ENCODE results near the gene SLC2A5.
"Not testable (repeated sequence)": the region's sequence is repeated elsewhere in the genome, so short reads cannot be mapped to it uniquely, and the experiment has no call there.

SLC2A5 gene

DNA sequence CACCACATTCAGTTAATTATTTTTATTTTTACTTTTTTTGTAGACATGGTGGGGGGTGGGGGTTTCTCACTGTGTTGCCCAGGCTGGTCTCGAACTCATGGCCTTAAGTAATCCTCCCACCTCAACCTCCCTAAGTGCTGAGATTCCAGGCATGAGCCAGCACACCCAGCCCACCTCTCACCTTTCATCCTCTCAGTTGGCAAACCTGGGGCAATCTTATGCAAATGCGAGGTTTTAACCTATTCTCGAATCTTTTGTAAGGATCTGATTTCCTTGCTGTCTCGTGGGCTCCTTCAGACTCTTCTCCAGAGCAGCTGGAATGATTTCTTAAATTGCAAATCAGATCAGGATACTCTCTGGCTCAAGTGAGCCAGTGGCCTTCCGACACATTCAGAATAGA is 36.1 kb downstream of the SLC2A5 start:
- no peak for DNase-seq (ENCODE audit: low spot score)

DNA sequence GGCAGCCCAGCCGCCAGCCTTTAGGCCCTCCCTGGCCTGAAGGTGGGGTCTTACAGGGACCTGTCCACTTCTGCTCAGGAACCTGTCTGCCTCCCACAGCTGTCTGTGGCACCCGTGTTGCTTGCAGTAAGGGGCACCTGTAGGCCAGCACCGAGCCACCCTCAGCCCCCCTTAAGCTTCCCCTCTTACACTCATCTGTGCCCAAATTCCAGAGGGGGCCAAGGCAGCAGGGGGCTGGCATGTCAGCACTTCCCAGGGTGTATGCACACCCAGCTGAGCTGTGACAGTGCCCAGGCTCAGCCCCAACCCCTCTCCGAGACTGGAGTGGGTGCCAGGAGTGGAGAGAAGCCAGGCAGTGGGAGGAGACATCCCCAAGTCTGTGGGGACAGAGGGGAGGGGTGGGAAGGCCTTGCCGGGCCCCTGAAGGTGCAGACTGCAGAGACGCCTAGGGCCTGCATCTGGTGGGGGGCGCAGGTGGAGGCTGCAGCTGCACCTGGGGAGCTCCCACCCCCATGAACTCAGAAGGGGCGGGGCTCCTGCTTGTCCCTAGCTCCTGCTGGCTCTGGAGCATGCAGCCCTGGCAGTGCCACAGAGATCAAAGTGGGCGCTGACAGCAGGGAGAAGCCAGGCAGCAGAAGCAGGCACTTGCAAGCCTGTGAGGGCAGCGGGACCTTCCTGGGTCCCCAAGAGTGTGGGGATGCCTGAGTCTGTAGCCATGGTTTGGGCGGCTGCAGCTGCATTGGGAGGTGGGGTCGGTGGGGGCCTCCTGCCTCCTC is 37.8 kb downstream of the SLC2A5 start:
- DNase-seq (ENCODE audit: low spot score) = no peak

DNA sequence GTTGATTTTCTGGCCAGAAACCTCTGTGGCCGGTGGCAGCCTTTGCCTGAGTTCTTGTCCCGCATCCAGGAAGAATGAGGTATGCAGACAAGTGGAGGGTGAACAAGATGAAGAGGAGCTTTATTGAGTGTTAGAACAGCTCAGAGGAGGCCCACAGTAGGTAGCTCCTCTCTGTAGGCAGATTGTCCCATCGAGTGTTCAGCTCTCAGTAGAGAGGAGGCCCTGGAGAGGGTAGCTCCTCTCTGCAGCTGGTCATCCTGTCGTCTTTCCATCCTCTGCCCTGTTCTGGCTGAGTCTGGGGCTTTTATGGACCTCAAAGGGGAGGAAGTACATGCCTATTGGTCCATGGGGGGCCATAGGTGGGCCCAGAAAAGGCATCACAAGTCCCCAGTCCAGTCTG is 38.4 kb downstream of the SLC2A5 start:
- not testable (repeated sequence) for DNase-seq (ENCODE audit: low spot score)

DNA sequence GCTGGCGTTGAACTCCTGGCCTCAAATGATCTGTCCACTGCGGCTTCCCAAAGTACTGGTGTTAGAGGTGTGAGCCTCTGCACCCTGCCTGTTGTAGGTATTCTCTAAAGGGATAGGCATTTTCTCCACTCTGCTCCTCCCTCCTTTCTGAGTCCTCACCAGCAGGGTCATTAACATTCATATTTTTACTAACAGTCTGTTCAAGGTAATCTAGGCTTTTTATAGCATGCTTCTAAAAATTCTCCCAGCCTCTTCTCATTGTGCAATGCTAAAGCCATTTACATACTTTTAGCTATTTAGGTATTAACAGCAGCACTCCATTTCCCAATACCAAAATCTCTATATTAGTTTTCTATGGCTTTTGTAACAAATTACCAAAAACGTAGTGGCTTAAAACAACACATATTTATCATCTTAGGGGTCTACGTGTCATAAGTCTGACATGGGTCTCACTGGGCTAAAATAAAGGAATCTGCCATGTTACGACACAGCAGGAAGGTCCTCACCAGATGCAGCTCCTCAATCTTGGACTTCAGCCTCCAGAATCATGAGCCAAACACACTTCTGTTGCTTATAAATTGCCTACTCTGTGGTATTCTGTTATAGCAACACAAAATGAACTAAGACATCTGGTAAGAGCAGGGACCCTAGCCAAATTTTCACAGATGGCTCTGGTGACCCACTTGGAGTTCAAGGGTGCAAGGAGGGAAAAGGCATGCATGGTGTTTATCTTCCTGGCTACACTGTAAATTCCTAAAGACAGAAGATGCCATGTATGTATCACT is 40.3 kb downstream of the SLC2A5 start:
- DNase-seq (ENCODE audit: low spot score) = no peak

DNA sequence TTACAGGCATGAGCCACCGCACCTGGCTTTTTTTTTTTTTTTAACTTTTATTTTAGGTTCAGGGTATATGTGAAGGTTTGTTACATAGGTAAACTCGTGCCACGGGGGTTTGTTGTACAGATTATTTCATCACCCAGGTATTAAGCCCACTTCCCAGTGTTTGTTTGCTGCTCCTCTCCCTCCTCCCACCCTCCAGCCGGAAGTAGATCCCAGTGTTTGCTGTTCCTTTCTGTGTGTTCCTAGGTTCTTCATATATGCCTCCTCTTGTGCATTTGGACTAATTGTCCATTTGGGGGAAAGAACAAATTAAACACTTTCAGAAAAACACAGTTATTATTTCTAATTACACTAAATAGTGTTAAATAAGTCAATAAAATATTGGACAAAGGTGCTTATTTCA is 42.1 kb downstream of the SLC2A5 start:
- DNase-seq (ENCODE audit: low spot score) = no peak

DNA sequence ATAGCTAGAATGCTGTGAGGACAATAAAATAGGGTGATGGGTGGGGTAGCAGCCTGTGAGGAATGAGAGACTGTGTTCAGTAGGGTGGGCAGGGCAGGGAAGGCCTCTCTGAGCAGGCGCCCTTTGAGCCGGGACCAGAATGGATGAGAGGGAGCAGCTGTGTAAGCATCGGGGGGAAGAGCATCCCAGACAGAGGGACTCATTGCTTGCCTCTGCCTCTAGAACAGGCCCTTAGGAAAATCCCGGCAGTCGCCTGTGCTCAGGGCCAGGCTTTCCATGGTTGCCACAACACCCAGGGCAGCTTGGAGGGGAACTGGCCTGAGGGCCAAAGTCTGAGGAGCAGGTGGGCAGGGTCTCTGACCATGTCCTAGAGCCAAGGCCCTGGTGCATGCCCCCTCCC is 44.0 kb downstream of the SLC2A5 start:
- no peak for DNase-seq (ENCODE audit: low spot score)

DNA sequence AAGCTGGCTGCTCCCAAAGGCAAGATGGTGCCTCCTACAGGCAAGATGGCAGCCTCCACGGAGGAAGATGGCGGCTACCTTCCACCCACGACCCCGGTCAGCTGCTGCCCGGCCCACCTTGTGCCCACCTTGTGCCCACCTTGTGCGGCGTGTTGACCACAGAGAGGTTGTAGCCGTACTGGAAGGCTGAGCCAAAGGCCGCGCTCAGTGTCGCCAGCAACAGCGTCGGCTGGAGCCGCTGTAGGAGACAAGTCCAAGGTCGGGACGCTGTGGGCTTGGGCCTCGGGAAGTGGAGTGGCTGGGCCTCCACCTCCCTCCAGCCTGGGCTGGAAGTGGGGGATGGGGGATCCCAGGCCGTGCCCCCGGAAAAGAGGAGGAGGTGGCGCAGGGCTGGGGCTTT is 44.6 kb downstream of the SLC2A5 start:
- no peak for DNase-seq (ENCODE audit: low spot score)

DNA sequence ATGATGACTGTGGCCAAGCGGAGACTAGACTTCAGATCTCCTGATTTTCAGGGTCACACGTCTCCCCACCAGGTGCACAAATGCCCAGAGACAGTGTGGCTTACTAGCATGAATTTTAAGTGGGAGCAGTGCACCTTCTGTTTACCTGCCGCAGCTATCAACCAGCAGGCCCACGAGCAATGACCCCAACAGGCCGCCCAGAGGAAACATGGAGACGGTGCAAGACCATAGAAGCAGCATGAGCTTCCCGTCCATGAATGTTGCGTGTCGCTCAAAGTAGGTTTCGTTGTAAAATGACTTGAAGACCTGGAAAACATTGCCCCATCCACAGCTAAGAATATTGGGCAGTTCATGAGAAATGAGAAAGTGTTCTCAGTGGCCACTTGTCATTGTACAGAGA is 46.7 kb downstream of the SLC2A5 start:
- DNase-seq (ENCODE audit: low spot score) = no peak

DNA sequence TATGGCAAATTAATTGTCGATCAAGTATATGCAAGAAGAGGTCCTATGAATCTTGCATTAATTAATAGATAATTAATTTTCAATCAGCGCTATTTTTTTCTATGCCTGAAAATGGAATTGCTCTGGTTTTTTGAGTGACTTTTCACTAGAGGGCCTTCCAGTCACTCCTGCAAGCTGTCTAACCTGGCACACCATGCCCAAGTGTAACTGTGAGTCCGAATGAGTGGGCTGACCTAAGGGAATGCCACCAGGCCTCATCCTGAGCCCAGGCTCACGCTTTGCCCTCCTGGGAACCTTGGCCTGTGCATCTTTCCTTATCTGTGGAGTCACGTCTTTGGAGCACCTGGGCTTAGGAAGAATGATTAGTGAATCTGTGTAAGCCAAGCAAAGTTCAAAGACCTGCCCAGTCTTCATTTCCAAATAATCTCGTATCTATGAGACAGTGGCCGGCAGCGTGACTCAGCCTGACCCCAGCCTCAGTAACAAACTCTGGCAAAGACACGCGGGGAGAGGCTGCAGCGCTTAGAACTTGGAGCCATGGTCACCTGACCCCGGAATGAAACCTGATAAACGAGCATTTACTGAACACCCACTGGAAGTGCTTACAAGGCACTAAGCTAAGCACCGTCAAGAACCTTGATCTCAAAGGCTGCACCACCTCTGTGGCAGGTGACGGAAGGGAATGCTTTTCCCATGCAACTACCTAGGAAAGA is 47.3 kb downstream of the SLC2A5 start:
- not testable (repeated sequence) for DNase-seq (ENCODE audit: low spot score)

DNA sequence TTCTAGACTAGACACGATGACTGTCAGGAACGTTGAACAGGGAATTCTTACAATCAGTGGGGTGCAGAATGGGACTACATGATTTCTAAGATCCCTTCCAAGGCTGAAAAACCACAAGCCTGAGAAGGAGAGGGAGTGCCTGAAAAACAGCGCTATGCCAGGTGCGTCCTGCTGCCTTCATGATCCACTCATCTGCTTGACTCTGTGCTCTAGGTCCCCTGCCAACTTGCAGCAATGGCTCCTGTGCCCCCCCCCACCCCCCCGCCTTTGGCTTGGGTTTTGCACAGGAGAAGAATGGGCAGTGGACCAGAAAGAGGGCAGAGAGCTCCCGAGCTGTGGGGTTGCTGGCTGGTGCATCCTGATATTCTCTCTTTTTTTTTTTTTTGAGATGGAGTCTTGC is 49.1 kb downstream of the SLC2A5 start:
- no peak for DNase-seq (ENCODE audit: low spot score)

DNA sequence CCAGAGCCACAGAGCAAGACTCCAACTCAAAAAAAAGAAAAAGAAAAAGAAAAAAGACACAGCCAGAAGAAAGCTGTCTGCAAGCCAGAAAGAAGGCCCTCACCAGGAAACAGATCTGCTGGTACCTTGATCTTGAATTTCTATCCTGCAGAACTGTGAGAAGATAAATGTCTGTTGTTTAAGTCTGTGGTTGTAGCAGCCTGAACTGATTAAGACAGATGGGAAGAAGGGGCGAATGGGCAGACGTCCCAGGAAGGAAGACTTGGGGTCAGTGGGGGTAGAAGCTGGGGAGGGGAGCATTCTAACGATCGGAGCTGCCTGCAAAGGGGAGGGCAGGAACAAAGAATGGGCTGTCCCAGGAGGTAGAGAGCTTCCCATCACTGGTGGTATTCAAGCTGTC is 49.5 kb downstream of the SLC2A5 start:
- no peak for DNase-seq (ENCODE audit: low spot score)

DNA sequence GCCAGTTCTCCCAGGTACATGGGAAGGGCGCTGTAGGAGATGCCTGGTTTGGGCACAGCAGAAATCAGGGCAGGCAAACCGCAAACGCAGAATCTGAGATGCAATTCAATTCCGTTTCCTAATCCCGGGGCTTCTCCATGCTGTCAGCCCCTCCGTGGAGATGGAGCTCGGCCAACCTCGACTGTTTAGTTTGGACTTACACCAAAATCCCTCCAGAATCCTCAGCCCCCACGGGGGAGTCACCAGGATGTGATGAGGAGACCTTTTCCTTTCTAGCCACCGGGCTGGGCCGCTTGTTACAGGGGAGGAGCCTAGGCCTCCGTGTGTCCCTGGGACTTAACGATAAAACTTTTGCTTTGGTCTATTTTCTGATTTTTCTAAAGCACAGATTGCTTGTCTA is 51.1 kb downstream of the SLC2A5 start:
- no peak for DNase-seq (ENCODE audit: low spot score)

DNA sequence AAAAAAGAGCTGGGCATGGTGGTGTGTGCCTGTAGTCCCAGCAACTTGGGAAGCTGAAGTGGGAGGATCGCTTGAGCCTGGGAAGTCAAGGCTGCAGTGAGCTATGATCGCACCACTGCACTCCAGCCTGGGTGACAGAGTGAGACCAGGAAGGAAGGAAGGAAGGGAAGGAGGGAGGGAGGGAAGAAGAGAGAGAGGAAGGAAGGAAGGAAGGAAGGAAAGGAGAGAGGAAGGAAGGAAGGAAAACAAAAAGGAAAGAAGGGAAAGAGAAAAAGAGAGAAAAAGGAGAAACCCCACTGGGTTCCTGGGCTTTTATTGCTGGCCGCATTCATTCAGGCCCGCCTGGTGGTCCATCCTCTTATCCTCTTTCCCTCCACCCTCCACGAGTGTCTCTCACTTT is 53.0 kb downstream of the SLC2A5 start:
- DNase-seq (ENCODE audit: low spot score) = no peak

DNA sequence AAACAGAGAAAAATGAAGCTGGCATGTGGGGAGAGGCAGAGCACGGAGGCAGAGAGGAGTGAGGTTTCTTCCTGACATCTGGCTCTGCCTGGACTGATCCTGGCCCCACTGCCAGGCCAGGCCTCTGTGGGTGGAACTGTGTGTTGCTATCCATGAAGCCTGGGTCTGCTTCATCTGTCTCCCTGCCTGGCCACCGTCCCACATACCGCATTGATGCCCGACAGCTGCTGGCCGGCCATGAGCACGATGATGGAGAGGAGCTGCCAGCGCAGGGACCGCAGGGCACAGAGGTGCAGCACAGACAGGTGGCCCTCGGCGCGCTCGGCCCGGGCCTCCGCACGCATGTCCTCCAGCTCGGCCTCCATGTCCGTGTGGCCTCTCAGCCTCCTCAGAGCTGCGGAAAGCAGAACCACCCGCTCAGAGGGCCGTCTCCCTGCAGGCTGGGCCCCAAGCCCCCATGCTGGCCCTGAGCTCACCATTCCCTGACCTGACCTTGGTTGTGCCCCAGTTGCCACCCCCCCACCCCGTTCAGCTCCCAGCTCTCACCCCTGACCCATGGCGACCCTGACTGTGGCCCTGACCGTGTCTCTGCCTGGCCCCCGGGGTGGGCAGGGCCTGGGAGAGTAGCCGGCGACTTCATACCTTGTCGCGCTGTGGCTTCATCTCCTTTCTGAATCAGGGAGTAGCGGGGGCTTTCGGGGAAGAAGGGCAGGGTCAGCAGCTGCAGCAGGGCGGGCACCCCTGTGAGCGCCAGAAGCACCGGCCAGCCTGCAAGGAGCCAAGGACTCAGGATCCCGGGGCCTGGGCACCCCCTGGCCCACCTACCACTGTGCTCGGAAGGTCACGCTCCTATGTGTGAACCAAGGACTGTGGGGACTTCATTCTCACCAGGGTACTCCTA is 54.7 kb downstream of the SLC2A5 start:
- DNase-seq (ENCODE audit: low spot score) = no peak

DNA sequence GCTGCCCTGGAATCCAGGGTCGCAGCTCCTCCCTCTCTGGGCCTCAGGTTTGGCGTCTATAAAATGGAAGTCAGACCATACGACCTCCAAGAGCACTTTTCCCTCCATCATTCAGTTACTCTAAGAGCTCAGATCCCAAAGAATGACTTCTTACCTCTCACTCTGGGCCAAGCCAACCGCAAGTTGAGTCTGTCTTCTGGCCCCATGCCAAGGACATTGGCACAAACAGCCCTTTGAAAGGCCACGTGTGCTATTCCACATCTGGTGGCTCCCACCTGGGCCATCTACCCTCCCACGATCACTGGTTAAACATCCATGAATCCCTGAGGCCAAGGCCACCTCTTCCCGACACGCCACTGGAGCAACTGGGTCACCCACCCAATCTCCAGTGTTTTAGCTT is 55.6 kb downstream of the SLC2A5 start:
- DNase-seq (ENCODE audit: low spot score) = no peak

DNA sequence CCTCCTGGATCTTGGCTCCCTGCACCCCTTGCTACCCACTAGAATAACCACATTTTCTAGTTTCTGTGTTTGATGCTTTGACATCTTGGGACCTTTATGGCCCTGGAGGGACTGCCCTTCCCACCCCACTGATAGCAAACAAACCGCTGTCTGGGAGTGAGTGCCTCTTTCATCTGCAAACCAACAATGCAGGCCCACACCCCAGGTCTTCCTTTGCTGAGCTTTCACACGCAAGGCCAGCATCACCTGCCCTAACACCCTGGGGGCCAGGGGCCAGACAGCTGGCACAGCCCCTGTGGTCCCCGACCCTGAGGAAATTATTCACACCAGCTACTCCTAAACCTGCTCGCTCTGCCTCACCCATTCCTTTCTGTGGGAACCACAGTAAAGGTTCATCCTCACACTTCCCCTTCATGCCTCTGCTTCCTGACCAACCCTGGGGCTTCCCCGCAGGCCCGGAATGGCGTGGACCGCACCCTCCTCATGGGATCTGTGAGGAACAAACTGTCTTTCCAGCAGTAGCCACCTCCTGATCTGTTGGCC is 58.6 kb downstream of the SLC2A5 start:
- DNase-seq (ENCODE audit: low spot score) = no peak

DNA sequence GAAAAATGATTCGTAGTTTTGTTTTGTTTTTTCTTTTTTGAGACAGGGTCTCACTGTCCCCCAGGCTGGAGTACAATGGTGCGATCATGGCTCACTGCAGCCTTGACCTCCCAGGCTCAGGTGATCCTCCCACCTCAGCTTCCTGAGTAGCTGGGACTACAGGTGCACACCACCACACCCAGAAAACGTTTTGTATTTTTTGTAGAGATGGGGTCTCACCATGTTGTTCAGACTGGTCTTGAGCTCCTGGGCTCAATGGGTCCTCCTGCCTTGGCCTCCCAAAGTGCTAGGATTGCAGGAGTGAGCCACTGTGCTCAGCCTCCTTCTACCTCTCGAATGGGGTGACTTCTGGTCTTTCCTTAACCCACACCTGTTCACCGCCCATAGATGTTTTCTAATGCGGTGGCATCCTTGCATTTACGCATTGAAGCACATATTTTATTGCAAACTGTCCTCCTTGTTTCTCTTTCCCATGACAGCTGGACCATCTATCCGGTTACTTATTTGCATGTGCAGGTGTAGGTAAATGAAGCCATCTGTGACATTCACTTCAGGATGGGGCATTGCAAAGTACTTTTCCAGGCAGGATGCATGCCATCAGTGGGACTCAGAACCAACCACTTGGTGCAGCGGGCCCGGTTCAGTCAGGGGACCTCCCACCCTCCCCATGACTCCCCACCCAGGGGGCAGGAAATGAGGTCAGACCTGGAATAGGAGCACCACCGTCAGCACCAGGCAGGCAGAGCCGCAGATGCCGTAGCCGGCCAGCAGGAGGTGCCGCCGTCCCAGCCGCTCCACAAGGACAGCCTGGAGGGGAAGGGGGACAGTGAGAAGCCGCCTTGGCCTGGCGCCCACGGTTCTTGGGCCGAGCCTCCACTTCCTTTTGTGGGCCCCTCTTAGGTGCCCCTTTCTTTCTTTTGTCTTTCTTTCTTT is 59.7 kb downstream of the SLC2A5 start:
- no peak for DNase-seq (ENCODE audit: low spot score)

DNA sequence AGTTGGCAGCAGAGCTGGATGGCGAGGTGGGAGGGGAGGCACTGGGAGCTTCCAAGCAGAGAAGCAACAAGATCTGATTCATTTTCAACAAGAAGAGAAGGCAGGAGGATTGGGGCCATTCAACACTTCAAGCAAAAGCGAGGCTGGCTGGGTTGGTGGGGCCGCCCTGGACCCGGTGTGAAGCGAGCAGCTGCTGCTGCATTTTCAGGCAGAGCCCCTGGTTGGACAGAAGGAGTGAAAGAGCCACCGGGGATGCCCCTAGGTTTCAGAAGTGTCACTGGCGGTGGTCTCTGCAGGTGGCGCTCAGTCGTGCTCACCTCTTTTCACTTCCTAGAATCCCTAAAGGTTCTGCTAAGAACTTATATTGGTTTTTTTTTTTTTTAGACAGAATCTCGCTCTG is 61.2 kb downstream of the SLC2A5 start:
- no peak for DNase-seq (ENCODE audit: low spot score)

DNA sequence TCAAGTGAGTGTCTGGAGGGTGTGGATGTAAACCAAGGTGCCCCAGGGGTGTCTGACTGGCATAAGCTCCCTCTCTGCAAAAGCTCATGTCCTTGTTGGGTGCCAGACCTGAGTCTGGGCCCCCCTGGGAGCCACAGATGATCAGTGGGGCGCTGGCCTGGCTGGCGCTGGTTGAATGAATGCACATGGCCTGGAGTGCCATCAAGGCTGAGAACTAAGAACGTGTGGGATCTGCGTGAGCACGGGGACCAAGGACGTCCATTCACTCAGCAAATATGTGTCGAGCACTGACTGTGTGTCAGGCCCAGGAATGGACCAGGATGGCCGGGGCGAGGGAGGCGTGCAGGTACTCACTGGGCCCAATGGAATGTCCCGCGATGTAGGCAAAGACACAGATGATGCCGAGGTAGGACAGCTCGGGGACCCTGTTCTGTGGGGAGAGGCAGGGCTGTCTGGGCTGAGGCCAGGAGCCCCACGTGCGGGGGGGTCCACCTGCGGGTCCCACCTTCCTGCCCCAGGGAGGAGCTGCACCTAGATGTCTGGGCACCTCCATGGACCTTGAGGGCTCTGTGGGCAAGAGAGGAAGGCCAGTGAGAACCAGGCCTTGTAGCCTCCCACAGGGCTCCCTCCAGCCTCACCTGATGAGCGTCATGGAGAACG is 62.3 kb downstream of the SLC2A5 start:
- DNase-seq (ENCODE audit: low spot score) = no peak

DNA sequence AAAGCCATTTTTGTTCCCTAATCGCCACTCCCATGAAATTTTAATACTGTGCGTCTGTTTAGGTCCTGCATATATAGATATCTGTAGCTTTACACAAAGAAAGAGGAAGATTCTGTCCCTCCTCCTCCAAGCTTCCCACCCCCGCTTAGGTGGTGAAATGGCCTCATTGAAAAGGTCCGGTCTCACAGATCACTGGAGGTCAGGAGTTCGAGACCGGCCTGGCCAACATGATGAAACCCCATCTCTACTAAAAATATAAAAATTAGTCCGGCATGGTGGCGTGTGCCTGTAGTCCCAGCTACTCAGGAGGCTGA is 64.1 kb downstream of the SLC2A5 start:
- DNase-seq (ENCODE audit: low spot score) = no peak
